NCI-H2171 treated with DMSO at 0.1 percent for 48 hours (cell line): Measurements from ENCODE around the gene MAN1B1.

Experiments used
- DNase-seq: peaks from one replicate; lab custom pipeline; 2025; lab: John Stamatoyannopoulos, UW

Gene MAN1B1

DNA sequence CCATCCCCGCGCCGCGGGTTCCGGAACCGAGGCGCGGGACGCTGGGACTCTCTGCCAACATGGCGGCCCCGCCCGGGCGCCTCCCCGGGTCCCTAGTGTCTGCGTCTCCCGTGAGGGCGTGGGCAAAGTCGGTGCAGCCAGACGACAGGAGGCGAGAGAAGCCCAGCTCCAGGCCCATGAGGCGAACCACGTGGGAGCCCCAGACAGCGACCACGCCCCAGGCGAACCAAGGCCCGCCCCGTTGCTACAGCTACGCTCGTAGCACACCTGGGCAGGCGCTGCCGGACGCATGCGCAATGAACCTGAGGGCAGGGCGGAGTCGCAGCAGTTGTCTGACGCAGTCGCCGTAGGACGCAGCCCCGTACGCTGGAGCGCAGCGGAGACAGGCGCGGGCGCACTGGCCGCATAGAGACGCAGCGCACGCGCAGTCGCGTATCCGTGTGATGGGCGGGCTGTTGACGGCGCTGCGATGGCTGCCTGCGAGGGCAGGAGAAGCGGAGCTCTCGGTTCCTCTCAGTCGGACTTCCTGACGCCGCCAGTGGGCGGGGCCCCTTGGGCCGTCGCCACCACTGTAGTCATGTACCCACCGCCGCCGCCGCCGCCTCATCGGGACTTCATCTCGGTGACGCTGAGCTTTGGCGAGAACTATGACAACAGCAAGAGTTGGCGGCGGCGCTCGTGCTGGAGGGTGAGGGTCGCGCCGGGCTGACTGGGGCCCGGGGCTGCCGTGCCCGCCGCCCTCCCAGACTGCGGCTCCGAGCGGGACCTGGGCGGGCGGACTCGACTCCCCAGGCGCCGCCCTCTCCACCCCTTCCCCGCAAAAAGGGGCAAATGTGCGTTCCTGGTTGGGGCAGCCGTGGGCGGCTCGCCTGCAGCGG is at the start of gene MAN1B1:
MAN1B1 (plus strand) TSS at position 455 of the 878 bp plus-strand sequence; CDS start at position 470, 15 bp downstream.
- peak; percentile 100 for DNase-seq

- no peak for DNase-seq
Observed at GRCh38 chr9:137037035-137037434, 49.8 kb upstream of the MAN1B1 start.

- DNase-seq = no peak
Observed at GRCh38 chr9:137037483-137037882, 49.3 kb upstream of the MAN1B1 start.

- DNase-seq = no peak
Observed at GRCh38 chr9:137038916-137039315, 47.9 kb upstream of the MAN1B1 start.

DNA sequence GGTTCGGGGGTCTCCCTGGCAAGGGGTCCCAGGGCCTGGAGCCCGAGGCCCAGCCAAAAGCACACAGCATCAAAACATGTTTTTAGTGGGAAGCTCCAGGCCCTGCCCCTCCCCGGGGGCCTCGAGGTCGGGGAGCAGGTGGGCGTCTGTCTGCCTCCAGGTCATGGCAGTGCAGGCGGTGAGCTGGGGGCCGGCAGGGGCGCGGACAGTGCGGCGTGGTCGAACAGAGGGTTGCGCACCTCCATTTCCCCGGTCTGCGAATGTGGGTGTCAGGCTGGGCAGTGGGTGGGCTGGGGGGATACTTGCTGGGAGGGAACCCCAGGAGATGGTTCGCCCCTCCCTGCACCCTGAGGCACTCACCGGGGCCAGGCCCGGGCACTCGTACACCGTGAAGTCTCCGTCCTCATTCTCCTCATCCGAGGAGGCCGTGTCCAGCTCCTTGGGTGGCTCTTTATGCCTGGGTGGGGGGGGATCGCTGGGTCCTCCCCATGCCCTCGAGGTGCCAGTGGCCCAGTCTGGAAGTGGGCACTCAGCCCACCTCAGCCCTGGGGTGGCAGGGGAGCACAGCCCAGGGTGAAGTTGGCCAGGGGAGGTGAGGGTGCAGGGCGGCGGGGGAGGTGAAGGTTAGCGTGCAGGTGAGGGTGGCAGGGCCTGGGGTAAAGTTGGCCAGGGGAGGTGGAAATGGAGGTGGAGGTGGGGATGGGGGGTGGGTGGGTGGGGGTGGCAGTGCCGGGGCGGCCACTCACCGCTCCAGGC is 47.0 kb upstream of the MAN1B1 start:
- no peak for DNase-seq

DNA sequence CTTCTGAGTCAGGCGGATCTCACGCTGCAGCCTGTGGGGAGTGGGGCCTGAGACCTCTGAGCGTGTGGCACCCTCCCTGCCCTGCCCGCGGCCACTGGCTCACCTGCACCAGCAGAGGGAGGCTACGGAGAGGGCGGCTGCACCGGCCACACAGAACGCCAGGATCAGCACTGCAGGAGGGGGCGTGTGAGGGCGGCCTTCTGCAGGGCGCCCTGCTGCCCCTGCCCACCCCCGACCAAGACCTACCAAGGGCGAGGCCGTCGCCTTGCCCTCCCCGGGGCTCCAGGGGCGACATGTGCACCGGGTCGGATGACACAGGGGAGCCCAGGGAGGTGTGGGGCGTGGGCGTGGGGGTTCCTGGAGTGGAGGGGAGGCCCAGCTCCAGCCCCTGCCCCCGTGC is 46.2 kb upstream of the MAN1B1 start:
- no peak for DNase-seq

DNA sequence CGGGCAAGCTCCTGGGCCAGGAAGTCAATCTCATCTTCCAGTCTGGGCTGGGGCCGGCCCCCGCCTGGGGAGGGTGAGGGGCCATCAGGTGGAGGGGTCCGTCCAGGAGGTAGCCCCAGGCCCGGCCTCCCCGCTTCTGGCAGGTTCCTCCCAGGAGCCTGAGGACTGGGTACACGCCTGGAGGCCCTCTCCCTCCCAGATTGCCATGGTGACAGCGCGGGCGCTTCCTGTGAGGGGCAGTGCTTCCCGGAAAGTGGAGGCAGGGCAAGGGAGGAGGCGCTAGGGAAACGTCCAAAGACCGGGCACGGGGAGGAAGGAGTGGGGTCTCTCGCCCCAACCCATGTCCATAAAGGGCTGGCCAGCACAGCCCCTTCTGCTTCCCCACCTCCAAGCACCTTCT is 45.7 kb upstream of the MAN1B1 start:
- no peak for DNase-seq

DNA sequence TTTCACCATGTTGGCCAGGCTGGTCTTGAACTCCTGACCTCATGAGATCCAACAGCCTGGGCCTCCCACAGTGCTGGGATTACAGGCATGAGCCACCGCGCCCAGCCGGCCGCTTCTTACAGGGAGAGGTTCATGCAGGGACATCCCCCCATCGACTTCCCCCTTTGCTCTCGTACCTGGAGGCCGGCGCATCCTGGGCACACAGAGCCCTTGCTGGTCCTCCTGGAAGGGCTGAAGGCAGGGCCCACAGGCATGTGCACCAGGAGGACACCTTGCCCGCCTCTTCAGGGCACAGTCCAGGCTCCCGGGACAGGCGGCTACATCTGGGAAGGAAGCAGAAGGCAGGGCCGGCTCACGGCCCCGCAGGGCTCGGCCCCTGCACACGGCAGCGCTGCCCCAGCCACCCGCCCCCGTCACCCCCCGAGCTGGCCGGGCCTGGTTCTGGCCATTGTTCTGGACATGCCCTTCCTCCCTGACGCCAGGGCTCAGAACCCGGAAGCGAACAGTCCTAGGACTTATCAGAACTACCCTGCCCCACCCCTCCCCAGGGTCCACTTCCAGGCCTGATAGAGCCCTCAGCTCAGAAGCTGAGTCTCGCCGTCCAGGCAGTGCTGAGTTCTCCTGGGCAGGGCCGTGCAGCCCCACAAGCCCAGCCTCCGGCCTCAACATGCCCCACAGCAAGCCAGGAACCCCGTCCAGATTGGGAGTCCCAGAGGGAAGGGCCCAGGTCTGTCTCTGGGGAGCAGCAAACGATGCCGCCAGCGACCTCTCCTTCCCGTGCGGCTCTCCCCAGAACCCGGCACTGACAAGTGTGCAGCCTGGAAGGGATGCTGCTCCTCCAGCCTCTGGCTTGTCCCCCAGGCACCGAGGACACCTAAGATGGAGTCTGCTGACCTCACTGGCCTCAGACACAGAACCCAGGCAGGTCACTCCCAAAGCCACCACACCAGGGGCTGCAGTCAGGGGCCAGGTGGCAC is 43.7 kb upstream of the MAN1B1 start:
- DNase-seq = no peak

DNA sequence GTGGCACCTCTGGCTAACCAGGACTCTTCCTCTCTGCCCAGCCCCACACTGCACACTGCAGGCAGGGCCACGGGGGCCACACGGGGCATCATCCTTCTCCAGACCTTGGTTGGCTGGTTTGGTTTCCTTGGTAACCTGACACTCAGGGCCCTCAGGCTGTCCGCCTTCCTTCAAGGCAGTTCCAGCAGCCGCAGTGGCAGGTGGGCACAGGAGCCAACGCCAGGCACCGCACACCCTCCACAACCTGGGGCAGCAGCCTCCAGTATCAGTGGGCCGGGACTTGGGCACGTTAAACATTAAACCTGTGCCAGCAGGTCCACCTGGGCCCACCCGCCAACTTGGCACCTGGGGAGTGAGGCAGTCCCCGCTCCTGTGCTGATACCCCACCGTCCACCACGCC is 42.7 kb upstream of the MAN1B1 start:
- peak; percentile 23 for DNase-seq

DNA sequence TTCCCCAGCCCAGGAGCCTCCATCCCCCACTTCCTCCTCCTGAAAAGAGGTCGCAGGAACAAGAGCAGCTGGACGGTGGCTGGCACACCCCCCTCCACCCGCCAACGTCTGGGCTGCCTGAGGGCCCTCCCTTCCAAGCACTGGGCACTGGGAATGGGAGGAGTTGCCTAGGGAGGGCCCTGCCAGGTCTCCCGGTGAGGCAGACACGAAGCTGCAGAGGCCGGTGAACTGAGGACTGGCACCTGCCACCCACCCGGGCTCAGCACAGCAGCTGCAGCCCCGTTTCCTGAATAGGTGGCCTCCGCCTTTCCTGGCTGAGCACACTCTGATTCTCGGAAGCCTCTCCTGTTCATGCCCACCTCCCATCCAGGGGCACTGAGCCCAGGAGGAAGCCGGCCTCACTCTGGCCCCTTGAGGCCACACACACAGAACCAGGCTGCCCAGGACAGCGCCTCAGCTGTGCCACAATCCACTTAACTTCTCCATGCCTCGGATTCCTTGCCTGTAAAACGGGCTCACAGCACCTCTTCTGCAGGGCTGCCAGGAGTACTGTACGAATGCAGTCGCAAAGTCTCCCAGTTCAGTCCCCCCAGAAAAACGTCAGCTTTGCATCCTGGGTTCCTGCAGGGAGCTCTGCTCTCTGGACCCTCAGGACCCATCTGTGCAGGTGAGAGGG is 42.1 kb upstream of the MAN1B1 start:
- peak; percentile 42 for DNase-seq

DNA sequence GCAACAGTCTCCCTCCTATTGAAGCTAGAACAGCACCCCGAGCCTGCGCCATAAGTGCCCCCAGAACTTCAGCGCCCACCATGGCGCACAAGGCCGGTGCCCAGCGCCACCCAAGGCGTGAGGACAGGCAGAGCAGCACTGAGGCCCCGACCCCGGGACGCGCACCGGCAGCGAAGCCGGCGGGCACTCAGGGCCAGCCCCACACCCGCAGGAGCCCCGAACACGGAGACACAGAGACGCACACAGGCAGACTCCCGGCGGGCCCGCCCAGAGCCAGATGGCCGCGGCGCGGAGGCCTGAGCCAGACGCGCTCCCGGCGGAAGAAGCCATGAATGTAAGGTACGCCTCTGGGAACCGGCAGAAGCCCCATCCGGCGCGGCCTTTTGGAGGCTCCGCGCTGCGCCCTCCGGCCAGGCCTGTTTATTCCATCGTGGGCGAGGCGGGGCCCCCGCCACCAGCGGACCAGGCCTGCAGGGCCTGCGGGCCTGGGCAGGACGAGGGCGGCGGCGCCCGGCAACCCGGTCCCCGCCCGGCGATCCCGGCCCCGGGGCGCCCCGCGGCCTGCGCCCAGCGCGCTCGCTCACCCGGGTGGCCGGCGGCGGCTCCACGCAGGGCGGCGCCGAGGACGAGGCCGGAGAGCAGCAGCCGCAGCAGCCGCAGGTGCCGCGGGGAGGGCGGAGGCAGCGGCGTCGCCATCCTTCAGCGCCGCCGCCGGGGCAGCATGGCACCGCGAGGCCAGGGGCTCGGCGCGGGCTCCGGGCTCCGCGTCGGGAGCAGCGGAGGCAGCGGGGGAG is 41.3 kb upstream of the MAN1B1 start:
- peak; percentile 82 for DNase-seq

GRCh38 chr9:137046088-137046787 is 40.5 kb upstream of the MAN1B1 start, which contains the start of gene NPDC1:
Gene NPDC1, minus strand, starts transcription at chr9:137046177. Its CDS starts 188 bp downstream, at chr9:137045989.
- peak; percentile 86 for DNase-seq

GRCh38 chr9:137048655-137049543 is 37.9 kb upstream of the MAN1B1 start:
- DNase-seq = no peak

- DNase-seq = peak; percentile 57
Observed at GRCh38 chr9:137049544-137050449, 37.0 kb upstream of the MAN1B1 start.

GRCh38 chr9:137050570-137050969 is 36.2 kb upstream of the MAN1B1 start:
- DNase-seq = no peak

- no peak for DNase-seq
Observed at GRCh38 chr9:137051145-137051724, 35.5 kb upstream of the MAN1B1 start.

DNA sequence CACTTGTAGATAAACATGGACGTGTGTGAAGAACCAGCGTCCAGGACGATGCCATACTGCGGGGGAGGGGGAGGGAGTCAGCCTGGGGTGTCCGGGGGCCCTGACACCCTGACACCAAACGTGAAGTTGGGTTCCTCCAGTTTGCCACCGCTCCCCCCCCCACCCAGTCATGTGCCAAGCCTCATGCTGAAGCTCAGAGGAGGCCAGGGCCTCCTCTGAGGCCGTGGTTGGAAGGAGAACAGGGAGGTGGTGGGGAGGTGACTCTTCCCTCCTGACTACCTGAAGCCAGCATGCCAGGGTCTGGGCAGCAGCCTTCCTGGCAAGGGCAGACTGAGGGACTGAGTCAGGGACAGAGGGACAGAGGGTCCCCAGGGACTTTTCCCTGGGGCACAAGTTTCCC is 34.5 kb upstream of the MAN1B1 start:
- DNase-seq = no peak
